Right cardiac atrium (tissue), 5 donors: ENCODE data around the gene EEF1AKMT2. TPM values are rescaled to one million over a fixed set of nuclear protein-coding genes. Genes with fewer than 3 reads are reported as not detected.
"Not testable (repeated sequence)": the region's sequence is repeated elsewhere in the genome, so short reads cannot be mapped to it uniquely, and the experiment has no call there.

Experiments used
- ATAC-seq, 2 donors: fragments of 200-7000 bp; cut with Tn5 transposase; one replicate each; pipeline versions ENCODE4 v1.8.0 to v1.9.1; 2020; ENCODE audit warnings: moderate library complexity in 2 of 2, mild to moderate bottlenecking in 1 of 2
- DNase-seq, 3 donors: peaks; one replicate each; pipeline ENCODE4 v3.0.0-alpha.2; 2020
- H3K27ac ChIP-seq: one replicate; pipeline ENCODE4 v1.5.1; 2013; ENCODE audit warnings: mild to moderate bottlenecking, low read length, control low read depth, moderate library complexity
- H3K27me3 ChIP-seq: one replicate; pipeline ENCODE4 v1.6.1; 2013; ENCODE audit not compliant: control insufficient read depth, insufficient read depth
- H3K4me1 ChIP-seq: one replicate; pipeline ENCODE4 v1.6.1; 2013; ENCODE audit warnings: low read length; ENCODE audit not compliant: control insufficient read depth, insufficient read depth
- H3K4me3 ChIP-seq: one replicate; pipeline ENCODE4 v1.5.1; 2013; ENCODE audit warnings: low read length, control low read depth
- H3K9me3 ChIP-seq: one replicate; pipeline ENCODE4 v1.6.1; 2013; ENCODE audit warnings: low read length; ENCODE audit not compliant: control insufficient read depth
- WGBS: extraction: QIAGEN DNeasy Blood & Tissue Kit; methylation state at CpG from one replicate; pipeline ENCODE4 v1.1.7; 2013; 5-methylcytosine and 5-hydroxymethylcytosine counted together
- intact Hi-C, 4 donors: fragments of 100-400 bp; cut with DNase I; formaldehyde crosslinking; loops; one replicate each; pipeline versions ENCODE4 v1.11.0 to v1.14.0; 2022 to 2023
- polyA plus RNA-seq: library from polyadenylated mRNA; stranded (reverse); fragments of 200-250 nt; gene quantifications from one replicate; pipeline ENCODE4 v1.2.3, GENCODE V29; 2013
- total RNA-seq, 4 donors: library from RNA; stranded (reverse); fragmentation: NEBNext Ultra II Directional; extraction: Animal tissue kit (Norgen Biotek cat#: 25700); gene quantifications; one replicate each; pipeline ENCODE4 v1.2.1, GENCODE V29; 2021
- donor health status: healthy with polysubstance abuse.
- donor health status: DM: no; HTN: yes; CAD: no.
- donor health status: DM: no; HTN: no; CAD: no.
- donor health status: DM: no; HTN: yes; CAD: no; lungs with severe emphysema.
- donor health status: DM: yes; HTN: yes; CAD: no.

The EEF1AKMT2 gene
- total and polyA plus RNA-seq, 5 donors, result 8.9 to 14.5 (median 11.5) TPM

DNA sequence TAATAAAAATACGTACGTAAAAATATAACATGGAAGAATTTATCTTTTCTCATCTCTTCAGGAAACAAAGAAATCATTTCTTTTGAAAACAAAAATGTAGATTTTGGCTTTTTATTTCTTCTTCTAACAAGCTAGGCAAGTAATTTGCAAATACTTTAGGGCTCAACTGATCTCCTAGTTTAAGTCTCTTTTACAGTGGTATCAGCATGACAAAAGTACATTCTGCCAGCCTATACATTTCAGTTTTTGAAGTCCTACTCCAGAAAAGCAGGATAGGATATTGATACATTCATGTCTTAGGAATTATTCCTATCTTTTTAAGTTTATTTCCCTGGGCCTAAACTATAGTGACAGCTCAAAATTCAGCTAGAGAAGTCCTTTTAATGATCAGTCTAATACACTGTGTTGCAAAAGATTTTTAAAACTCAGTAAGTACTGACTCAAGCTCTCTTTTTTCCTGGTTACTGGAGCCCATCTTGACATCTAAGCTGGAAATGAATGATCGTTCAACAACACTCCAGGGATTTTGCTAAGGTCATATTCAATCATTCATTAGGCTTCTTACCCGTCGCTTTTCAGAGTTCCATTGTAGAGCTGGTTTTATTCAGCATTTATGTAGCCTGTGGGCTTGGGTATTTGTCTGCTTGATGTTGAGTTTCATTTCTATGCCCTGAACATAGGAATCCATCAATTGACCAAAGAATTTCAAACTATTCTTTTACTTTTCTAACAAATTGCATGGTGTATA lies 35.4 kb downstream of the EEF1AKMT2 start:
- H3K4me3 ChIP-seq, result no peak overlapping the region
- H3K27ac ChIP-seq, result no peak overlapping the region
- intact Hi-C loops, result no loop called here
- no peak for DNase-seq
- no peak for ATAC-seq
- no peaks in the 10 kb centered on the region for H3K27me3 ChIP-seq
- H3K4me1 ChIP-seq, result peaks cover 2% of the 10 kb centered on the region
- H3K9me3 ChIP-seq, result no peaks in the 10 kb centered on the region
- 73% methylated on average over 5 of the region's 5 CpGs for WGBS

DNA sequence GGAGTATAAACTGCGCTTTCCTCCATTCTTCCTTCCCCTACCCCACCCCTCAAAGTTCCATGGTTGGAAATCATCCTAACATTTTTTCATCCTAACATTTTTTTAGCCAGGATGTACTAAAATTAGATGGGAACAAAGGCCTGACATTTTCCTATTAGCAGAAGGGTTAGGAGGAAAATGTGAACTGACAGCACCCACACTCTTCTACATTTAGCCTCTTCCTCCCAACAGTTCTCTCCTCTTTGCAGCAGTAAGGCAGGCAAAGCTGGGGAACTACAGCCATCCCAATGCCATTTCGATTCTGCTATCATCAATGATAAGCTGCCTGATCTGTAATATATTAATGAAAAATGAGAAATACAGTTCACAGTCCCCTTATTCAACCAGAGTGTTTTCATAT lies 36.1 kb downstream of the EEF1AKMT2 start:
- DNase-seq (no peak), ATAC-seq (no peak)
- Histone ChIP-seq H3K27me3 (no peaks in the 10 kb centered on the region), H3K27ac (no peak overlapping the region), H3K9me3 (no peaks in the 10 kb centered on the region), H3K4me1 (peaks cover 2% of the 10 kb centered on the region), H3K4me3 (no peak overlapping the region)
- 64% methylated on average over 2 of the region's 2 CpGs for WGBS
- intact Hi-C loops, result no loop called here

DNA sequence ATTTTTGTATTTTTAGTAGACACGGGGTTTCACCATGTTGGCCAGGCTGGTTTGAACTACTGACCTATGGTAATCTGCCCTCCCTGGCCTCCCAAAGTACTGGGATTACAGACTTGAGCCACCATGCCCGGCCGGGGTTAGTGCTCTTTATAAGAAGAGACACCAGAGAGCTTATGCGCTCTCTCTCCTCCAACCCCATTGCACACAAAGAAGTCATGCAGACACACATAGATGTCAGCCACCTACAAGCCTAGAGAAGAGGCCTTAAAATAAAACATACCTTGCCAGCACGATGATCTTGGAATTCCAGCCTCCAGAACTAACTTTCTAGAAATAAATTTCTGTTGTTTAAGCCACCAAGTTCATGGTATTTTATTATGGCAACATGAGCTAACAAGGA lies 37.5 kb downstream of the EEF1AKMT2 start:
- H3K4me1 ChIP-seq, result peaks cover 2% of the 10 kb centered on the region
- intact Hi-C loops, result no loop called here
- H3K9me3 ChIP-seq, result no peaks in the 10 kb centered on the region
- no peak overlapping the region for H3K4me3 ChIP-seq
- ATAC-seq (no peak), DNase-seq (no peak)
- 93% methylated on average over 5 of the region's 5 CpGs for WGBS
- no peaks in the 10 kb centered on the region for H3K27me3 ChIP-seq
- no peak overlapping the region for H3K27ac ChIP-seq

DNA sequence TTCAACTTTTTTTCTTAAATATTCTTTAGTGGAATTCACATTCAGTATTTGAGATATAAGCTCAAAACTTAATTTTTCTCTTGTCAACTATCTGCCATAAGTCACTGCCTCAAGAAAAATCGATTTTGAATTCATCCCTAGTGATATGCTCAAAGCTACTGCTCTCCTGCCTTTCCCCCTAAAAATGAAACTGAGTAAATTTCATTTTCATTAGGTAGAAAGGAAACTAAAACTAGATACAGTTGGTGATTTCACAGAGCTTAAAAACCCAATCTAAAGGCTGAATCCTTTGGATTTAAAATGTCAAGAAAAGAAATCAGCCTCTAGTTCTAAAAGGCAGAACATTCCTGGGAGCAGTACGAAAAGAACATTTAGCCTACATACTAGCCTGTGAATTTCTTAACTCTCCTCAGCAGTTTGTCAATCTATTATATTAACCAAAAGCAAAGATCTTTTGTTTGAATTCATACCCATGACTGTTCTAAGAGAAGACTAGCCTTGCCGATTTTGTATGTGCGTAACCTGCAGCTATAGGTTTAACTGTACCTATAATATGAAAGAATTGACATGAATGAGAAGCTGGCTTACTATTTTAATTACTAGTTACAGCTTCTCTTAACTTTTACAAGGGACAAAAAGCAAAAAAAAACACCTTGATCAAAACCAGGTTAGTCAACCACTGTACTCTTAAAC lies 42.6 kb downstream of the EEF1AKMT2 start:
- intact Hi-C loops, result loop anchor here in 2 of 4 donors (5.0 kb wide), 1 partner anchor 212 kb away; no protein-coding TSS in a partner anchor
- ATAC-seq, result no peak
- Histone ChIP-seq H3K27ac (no peak overlapping the region), H3K9me3 (no peaks in the 10 kb centered on the region), H3K4me1 (no peaks in the 10 kb centered on the region), H3K27me3 (no peaks in the 10 kb centered on the region), H3K4me3 (no peak overlapping the region)
- no peak for DNase-seq
- WGBS, result 76% methylated on average over 4 of the region's 4 CpGs

DNA sequence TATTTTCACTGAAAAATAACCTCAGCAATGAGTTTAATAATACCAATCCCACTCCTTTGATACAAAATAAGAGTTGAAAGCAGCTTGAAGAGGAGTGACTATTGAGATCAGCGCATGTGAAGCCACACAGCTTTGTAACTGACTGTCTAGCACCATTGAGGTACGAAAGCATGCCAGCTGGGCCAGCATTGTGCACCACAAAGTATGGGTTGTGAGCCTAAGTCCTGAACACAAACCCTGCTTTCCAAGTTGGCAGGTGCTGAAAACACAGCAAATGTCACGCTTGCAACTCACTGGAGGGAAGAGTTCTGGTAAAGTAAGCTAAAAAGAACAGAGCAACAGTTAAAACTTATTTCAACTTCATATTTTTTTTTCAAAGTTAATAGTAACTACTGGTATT lies 43.5 kb downstream of the EEF1AKMT2 start:
- Histone ChIP-seq H3K4me3 (no peak overlapping the region), H3K27ac (no peak overlapping the region), H3K4me1 (no peaks in the 10 kb centered on the region), H3K9me3 (no peaks in the 10 kb centered on the region), H3K27me3 (no peaks in the 10 kb centered on the region)
- DNase-seq (no peak), ATAC-seq (no peak)
- WGBS, result 91% methylated on average over 3 of the region's 3 CpGs
- intact Hi-C loops, result loop anchor here in 2 of 4 donors (5.0 kb wide), 1 partner anchor 211 kb away; no protein-coding TSS in a partner anchor

DNA sequence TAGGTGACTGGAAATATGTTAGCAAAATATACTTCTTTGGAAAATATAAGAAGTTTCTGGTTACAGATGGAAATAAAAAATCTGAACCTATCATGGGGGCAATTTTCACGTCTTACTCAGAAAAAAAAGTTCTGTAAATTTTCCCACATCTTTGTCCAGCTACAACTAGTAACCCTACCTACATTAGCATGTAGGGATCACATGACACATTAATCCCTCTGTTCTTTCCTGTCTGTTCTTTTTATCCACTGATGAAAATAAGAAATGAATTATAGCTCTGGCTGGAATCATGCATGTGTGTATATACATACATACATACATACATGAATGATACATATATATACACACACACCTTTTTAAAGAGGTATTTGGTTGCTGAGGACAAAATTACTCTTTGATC lies 43.9 kb downstream of the EEF1AKMT2 start:
- Histone ChIP-seq H3K4me3 (no peak overlapping the region), H3K27ac (no peak overlapping the region), H3K27me3 (no peaks in the 10 kb centered on the region), H3K4me1 (no peaks in the 10 kb centered on the region), H3K9me3 (no peaks in the 10 kb centered on the region)
- WGBS, result 91% methylated on average over 1 of the region's 1 CpG
- ATAC-seq (no peak), DNase-seq (no peak)
- intact Hi-C loops, result loop anchor here in 2 of 4 donors (5.0 kb wide), 1 partner anchor 210 kb away; no protein-coding TSS in a partner anchor

DNA sequence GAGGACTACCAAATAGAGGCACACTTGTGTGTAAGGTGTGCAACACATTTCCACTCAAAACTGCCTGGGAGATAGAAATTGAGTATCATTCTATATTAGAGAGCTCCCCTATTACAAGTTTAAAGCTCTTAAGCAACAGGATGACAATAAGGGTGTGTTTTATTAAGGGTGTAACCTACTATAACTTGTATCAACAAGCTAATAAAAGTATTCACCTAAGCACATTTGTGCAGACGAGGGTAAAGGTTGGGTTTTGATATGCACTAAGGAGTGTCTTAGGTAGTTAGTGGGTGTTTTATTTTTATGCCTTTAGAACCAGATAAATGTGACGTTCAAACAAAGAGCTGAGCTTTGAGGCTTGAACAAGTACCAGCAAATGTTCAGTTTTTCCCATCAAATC lies 44.7 kb downstream of the EEF1AKMT2 start:
- Histone ChIP-seq H3K9me3 (no peaks in the 10 kb centered on the region), H3K27me3 (no peaks in the 10 kb centered on the region), H3K4me1 (no peaks in the 10 kb centered on the region), H3K27ac (no peak overlapping the region), H3K4me3 (no peak overlapping the region)
- no peak for ATAC-seq
- WGBS, result 80% methylated on average over 2 of the region's 2 CpGs
- DNase-seq, result no peak
- intact Hi-C loops, result loop anchor here in 2 of 4 donors (5.0 kb wide), 1 partner anchor 210 kb away; no protein-coding TSS in a partner anchor

DNA sequence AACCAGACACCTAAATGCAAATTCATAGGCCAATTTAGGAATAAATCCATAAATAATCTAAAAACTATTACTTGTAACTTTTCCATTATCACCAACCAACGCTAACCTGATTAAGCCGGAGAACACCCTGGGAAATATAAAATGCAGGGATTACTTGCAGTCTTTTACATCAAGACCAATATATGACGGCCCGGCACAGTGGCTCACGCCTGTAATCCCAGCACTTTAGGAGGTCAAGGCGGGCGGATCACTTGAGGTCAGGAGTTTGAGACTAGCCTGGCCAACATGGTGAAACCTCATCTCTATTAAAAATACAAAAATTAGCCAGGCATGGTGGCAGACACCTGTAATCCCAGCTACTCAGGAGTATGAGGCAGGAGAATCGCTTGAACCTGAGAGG lies 45.2 kb downstream of the EEF1AKMT2 start:
- H3K27me3 ChIP-seq, H3K27ac ChIP-seq, H3K4me3 ChIP-seq, H3K9me3 ChIP-seq, DNase-seq, H3K4me1 ChIP-seq, ATAC-seq: not testable (repeated sequence)
- WGBS, result 96% methylated on average over 8 of the region's 8 CpGs
- intact Hi-C loops, result loop anchor here in 2 of 4 donors (5.0 kb wide), 1 partner anchor 209 kb away; no protein-coding TSS in a partner anchor

DNA sequence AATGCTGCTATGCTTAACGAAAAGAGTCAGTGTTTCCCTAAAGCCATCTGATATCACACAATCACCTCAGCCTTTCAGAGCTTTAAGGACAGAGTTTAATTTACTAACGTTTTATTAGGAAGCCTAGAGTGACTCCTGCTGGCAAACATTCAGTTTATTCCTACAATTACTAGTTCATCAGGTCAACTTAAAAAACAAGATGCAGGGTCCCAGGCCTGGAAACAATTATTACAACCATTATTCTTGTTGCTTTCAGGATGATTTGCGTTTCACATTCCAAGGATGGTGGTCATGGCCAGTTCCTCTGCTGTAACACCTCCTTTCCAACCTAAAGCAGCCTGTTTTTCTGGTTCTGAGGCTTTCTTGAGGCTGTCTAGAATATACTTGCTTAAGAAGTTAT lies 46.0 kb downstream of the EEF1AKMT2 start:
- Histone ChIP-seq H3K4me1 (no peaks in the 10 kb centered on the region), H3K27ac (no peak overlapping the region), H3K9me3 (no peaks in the 10 kb centered on the region), H3K4me3 (no peak overlapping the region), H3K27me3 (no peaks in the 10 kb centered on the region)
- intact Hi-C loops, result loop anchor here in 3 of 4 donors (2.0 to 5.0 kb wide), 2 partner anchors 208 to 209 kb away; no protein-coding TSS in a partner anchor
- DNase-seq (no peak), ATAC-seq (no peak)
- 24% methylated on average over 3 of the region's 3 CpGs for WGBS

DNA sequence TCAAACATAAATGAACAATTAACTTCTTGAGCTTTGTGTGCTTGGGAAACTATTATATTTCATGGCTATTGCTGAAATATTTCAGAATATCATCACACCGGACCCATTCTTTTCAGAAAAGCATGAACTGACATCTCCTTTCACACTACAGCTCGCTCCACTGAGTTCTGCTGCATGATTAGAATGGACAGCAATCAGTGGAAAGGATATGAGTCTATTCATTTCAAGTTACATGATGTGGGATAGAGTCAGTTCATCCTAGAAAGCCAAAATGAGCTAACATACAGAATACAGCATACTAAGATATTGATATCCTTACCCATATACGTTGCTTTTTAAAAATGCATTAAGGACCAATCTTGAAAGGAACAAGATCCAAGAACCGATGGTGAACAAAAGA lies 46.4 kb downstream of the EEF1AKMT2 start:
- no peak for ATAC-seq
- intact Hi-C loops, result loop anchor here in 3 of 4 donors (2.0 to 5.0 kb wide), 2 partner anchors 208 kb away; no protein-coding TSS in a partner anchor
- no peak overlapping the region for H3K4me3 ChIP-seq
- WGBS, result 62% methylated on average over 4 of the region's 4 CpGs
- no peaks in the 10 kb centered on the region for H3K9me3 ChIP-seq
- no peaks in the 10 kb centered on the region for H3K4me1 ChIP-seq
- no peaks in the 10 kb centered on the region for H3K27me3 ChIP-seq
- no peak overlapping the region for H3K27ac ChIP-seq
- no peak for DNase-seq
